Regular cardiac myocyte (primary cell): Measurements from ENCODE around the gene MYO1H. TPM values are rescaled to one million over a fixed set of nuclear protein-coding genes. Genes with fewer than 3 reads are reported as not detected.

ENCODE experiments used
- total RNA-seq: library from RNA; depleted of rRNA; stranded (reverse); fragments of >200 nt; gene quantifications from 2 replicates; pipeline ENCODE4 v1.2.3, GENCODE V29; 2014

The MYO1H gene, protein sequence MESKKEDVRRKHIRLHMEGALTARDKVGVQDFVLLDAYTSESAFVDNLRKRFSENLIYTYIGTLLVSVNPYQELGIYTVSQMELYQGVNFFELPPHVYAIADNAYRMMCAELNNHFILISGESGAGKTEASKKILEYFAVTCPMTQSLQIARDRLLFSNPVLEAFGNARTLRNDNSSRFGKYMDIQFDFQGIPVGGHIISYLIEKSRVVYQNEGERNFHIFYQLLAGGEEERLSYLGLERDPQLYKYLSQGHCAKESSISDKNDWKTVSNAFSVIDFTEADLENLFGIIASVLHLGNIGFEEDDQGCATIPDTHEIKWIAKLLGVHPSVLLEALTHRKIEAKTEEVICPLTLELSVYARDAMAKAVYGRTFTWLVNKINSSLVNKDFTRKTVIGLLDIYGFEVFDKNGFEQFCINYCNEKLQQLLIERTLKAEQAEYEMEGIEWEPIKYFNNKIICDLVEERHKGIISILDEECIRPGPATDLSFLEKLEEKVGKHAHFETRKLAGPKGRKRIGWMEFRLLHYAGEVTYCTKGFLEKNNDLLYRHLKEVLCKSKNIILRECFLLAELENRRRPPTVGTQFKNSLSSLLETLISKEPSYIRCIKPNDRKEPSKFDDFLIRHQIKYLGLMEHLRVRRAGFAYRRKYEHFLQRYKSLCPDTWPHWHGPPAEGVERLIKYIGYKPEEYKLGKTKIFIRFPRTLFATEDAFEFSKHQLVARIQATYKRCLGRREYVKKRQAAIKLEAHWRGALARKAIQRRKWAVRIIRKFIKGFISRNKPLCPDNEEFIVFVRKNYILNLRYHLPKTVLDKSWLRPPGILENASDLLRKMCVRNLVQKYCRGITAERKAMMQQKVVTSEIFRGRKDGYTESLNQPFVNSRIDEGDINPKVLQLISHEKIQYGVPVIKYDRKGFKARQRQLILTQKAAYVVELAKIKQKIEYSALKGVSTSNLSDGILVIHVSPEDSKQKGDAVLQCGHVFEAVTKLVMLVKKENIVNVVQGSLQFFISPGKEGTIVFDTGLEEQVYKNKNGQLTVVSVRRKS
- total RNA-seq, result not detected in 2 replicates

DNA sequence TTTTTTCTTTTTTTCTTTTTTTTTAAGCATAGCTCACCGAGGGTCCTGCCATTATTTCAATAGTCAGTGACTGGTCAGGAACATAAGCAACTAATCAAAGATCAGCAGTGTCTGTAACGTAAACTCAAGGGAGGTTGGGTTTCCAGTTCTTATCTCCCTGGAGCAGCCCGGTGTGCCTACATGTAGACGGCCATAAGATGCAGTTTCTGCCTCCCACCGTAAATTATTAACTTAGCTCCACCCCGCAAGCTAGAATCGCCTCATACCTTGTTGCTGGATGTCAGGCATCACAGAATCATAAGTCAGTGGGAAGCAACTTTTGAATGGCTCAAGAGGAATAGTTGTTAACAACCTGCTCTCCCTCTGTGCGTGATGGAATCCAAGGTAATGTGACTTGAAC lies at the start of gene MYO1H:
Gene MYO1H (plus strand): TSS at position 312 of the 400 bp plus-strand sequence. CDS start 61 bp downstream, at position 373.

DNA sequence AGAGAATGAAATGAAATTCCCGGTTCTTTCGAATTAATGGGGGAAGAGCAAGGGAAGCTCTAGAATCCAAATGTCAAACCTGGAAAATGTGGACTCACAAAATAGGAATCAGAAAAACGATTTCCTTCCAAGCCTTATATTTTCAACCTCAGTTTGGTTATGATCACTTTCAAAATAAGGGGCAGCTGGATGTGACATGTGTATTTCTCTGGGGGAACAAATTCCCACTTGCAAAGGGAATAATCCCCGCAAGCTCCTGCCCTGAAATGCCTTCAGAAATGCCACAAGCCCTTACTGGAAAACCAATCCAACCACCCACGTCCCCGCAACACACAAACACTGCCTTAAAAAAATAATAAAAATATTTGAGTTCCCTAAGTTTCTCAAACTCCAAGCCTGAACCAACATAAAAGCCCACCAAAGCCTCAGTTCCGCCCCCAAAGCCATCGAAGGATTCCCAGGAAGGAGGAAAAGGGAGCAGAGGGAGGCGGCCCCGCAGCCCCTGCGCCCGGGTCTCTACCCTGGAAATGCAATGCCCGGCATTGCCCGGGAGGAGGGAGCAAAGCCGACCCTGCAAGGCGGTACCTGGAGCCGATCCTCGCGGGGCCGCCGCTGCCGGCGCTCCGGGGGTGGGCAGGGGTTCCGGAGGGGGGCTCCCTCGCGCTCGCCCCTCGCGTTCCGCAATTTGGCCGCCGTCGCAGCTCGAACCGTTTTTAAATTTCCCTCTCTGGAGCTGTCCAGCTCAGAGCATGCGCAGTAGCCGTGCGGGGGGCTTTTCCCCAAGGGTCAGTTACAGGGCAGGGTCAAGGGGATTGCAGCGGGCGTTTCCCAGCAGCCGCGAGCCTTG lies 38.9 kb upstream of the MYO1H start, which contains the start of gene FOXN4:
Gene FOXN4 (minus strand): TSS at position 751 of the 847 bp plus-strand sequence. CDS start 963 bp downstream, outside the sequence.

DNA sequence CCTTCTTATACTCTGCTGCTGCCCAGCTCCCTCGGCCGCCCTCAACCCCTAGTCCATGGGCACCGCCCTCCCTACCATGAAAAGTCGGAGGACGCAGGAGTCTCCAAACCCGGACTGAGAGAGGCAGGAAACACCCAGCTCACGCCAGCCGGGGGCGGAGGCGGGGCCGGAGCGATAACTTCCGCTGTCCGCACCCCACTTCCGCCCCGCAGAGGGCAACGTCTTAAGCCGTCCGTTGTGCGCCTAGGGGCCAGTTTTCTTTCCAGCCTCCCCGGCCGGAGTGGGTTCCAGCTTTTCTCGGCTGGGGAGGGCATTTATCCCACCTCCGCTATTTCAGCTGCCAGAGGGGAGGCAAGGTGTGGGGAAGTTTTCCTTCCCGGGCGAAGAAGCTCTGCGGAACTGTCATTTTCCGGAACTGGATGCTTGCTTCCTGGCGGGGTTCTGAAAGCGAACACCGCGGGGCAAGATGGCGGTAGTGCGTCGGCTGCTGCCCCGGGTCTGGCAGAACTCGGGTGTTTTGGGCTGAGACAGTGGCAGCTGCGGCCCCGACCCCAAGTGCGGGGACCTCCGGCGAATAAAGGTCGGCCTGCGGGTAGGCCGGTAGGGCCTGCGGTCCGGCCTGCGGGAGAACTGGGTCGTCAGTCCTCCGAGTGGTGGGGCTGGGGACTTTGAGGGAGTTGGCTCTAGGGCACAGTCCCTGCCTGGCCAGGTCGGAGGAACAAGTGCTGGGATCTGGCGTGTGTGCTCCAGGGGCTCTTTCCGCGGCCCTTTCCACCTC lies 129.7 kb downstream of the MYO1H start, which contains the start of the genes KCTD10 and UBE3B:
Gene KCTD10 (minus strand): TSS at position 116 of the 778 bp plus-strand sequence. CDS start 38 bp downstream, at position 78.
Gene UBE3B (plus strand): TSS at position 450 of the 778 bp plus-strand sequence. CDS start 5,918 bp downstream, outside the sequence.

Other genes starting within 250 kb of the MYO1H start
- gene ACACB, start 231.3 kb upstream of the MYO1H start, total RNA-seq, result 2.3 and 3.9 TPM in 2 replicates
- not detected in 2 replicates for gene FOXN4, start 38.6 kb upstream of the MYO1H start, total RNA-seq
- gene KCTD10, start 129.4 kb downstream of the MYO1H start, total RNA-seq, result 49.3 and 73.8 TPM in 2 replicates
- gene UBE3B, start 129.7 kb downstream of the MYO1H start, total RNA-seq, result 43.4 and 46.4 TPM in 2 replicates
- gene MMAB, start 225.6 kb downstream of the MYO1H start, total RNA-seq, result 15.8 and 19.2 TPM in 2 replicates
- gene MVK, start 225.9 kb downstream of the MYO1H start, total RNA-seq, result 7.3 and 14.0 TPM in 2 replicates